GM18867 (cell line): Measurements from ENCODE around the gene SPAG17.

Experiments used
- ATAC-seq: cut with Tn5 transposase; IDR thresholded peaks from one replicate; pipeline ENCODE4 v1.9.1; 2021; ENCODE audit warnings: mild to moderate bottlenecking, moderate library complexity; ENCODE audit not compliant: unreplicated experiment

The SPAG17 gene

DNA sequence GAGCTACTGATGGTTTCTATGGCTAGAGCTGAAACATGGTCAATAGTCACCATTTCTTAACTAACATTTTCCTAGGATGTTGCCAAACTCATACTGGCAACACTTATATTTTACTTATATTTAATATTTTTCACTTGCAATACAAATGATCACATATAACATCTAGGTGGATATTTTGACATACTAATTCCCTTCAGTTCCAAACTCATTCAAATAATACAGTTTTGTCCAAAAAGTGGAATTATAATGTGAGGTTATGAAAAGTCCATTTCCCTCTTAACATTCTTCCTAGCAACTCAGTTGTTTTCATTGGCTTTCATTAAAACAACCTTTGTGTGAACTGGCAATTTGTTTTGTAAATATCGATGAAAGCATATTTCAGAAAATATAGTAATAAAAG lies 16.0 kb downstream of the SPAG17 start:
- no peak for ATAC-seq

GRCh38 chr1:118160806-118161205 lies 24.2 kb downstream of the SPAG17 start:
- ATAC-seq, result no peak

GRCh38 chr1:118159569-118159968 lies 25.5 kb downstream of the SPAG17 start:
- no peak for ATAC-seq

DNA sequence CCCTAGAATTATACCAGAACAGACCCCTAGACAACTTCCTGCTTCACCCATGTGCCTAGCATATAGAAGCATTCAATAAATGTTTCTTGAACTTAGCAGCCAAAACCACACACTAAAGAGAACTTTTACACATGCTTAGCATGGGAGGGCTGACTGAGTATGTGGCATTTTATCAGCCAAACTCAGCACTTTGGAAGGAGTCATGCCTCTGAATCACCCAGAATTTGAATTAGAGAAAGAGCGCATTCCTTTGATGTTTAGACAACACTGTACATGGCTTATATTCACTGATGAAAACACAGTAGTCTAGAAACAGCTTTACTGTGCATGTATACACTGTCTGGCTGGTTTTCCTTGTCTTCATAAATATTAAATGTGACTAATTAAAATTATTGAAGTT lies 26.1 kb downstream of the SPAG17 start:
- ATAC-seq, result no peak

DNA sequence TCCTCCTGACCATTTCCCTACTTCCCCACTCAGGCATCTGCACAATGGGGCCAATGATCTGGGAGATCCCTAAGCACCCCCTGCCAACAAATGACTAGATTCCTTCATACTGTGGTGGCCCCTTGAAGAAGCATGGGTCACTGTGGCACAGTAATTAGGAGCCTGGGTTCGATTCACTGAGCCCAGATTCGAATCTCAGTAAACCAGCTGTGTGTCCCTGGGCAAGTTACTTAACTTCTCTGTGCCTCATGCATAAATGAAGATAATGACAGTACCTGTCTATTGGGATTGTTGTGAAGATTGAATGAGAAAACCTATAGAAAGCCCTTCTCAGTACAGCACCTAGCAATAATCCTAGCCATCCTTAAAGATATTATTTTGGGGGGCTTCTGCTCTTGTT lies 27.5 kb downstream of the SPAG17 start:
- ATAC-seq, result no peak

DNA sequence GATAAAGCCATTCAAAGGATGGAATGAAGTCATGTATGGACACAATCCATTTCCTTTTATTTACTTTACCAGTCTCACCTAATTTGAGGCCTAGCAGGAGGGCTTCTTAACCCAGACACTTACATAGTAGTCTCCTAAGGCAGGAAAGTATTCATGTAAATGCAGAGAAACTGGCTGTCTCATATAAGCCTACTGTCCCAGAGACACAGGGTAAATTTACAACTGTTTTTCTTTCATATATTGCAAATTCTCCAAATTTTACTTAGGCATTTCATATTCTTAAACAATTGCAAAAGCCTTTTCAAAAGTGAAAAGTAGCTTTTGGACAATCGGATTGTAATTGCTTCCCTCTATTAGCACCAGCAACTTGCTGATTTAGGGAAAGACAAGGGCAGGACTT lies 29.9 kb downstream of the SPAG17 start:
- ATAC-seq, result no peak

GRCh38 chr1:118154220-118154619 lies 30.8 kb downstream of the SPAG17 start:
- ATAC-seq, result peak; percentile 48

DNA sequence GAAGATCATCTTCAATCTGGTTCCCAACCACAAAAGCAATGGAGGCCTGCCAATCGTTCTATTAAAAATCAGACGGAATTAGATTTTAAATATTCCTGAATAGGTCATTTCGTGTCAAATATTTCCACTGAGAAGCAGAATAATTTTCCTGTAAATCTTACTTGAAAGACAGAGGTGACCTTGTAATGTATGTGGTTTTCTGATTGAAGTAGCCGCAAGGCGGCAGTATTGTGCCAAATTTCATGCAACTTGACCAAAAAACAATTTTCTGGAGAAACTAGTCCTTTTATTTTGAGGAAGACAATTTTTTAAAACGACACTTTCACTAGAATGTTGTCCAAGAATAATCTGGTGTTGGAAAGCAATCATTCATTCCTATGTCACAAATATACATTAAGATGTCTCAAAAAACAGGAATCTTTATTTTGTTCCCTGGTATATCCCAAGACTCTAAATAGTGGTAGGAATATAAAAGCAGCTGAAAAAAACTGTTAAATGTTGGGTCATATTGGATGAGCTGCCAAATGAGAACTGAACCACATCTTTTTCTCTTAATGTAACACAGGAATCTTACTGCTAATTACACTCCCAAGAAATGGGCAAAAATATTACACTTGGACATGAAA lies 33.6 kb downstream of the SPAG17 start:
- no peak for ATAC-seq

DNA sequence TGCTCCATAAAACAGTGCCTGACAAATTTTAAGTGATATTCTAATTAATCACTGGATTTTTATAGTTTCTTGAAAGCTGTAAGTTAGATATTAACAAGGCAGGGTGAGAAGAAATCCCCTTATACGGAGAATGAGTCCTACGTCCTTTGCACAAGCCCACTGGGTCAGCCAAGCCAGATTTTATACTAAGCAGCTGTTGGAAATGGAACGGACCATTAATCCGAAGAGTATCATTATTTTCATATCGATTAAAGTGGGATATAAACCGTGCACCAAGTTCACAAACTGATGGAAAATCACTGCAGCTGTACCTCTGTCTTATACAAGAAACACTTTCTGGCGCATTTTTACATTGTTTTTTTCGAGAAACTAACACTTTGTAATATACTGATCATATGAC lies 35.2 kb downstream of the SPAG17 start:
- ATAC-seq, result no peak

GRCh38 chr1:118148034-118148433 lies 37.0 kb downstream of the SPAG17 start:
- ATAC-seq, result no peak

GRCh38 chr1:118147522-118147921 lies 37.5 kb downstream of the SPAG17 start:
- no peak for ATAC-seq

GRCh38 chr1:118145721-118146120 lies 39.3 kb downstream of the SPAG17 start:
- no peak for ATAC-seq

GRCh38 chr1:118144684-118145083 lies 40.3 kb downstream of the SPAG17 start:
- ATAC-seq, result no peak

DNA sequence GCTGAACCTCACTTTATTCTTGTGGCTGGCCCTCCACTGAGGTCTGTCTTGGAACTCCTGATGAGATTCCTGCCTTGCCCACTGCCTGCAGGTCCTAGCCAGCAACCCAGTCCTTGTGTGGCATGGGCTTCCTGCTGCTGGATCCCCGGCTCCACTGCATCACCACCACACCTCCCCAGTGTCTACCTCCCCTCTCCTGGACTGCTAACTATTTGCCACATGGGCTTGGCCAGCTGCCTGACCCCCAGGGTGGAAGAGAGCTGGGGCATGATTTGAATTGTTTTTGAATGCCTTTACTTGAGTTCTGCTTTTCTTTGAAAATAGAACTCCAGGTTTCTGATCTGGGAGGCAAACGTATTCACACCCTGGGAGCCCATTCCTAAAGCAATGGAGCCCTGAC lies 41.2 kb downstream of the SPAG17 start:
- no peak for ATAC-seq

- ATAC-seq, result no peak
These were observed 41.9 kb downstream of the SPAG17 start for GRCh38 chr1:118143121-118143520.

DNA sequence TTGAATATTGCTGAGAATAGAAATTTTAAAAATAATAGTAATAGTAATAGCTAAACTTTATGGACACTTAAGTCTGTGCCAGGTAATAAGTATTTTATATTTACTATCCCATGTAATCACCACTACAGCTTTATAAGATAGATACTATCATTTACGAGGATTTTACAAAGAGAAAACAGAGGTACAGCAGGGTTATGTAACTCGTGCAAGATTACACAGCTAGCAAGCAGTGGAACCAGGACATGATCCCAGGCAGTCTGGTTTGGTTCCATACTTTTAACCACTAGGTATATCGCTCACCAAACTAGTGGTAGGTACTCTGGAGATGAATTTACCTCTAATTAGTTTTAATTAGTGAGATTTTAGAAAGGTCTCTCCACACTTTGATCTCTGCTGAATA lies 42.5 kb downstream of the SPAG17 start:
- ATAC-seq, result no peak

GRCh38 chr1:118137900-118138299 lies 47.1 kb downstream of the SPAG17 start:
- ATAC-seq, result no peak

GRCh38 chr1:118136187-118136941 lies 48.7 kb downstream of the SPAG17 start:
- peak; percentile 100 for ATAC-seq

GRCh38 chr1:118132000-118132399 lies 53.0 kb downstream of the SPAG17 start:
- ATAC-seq, result no peak

- no peak for ATAC-seq
These were observed 56.3 kb downstream of the SPAG17 start for GRCh38 chr1:118128761-118129160.

DNA sequence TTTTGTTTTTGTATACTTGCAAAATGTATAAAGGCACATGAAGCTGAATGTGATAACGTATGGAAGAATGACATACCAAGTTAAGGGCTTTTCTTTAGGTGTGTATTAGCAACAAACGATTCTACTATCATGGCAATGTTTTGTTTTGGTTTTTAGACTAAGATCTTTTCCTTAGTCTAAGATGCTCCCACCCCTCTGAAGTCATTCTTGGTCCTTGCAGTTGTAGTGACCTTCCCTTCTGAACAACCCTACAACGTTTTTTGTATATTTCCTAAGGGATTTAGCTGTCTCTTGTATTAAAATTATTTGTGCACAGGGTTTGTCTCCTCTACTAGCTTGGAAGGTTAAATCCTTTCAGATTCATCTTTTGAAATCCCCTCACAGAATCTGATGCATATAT lies 61.0 kb downstream of the SPAG17 start:
- ATAC-seq, result no peak

DNA sequence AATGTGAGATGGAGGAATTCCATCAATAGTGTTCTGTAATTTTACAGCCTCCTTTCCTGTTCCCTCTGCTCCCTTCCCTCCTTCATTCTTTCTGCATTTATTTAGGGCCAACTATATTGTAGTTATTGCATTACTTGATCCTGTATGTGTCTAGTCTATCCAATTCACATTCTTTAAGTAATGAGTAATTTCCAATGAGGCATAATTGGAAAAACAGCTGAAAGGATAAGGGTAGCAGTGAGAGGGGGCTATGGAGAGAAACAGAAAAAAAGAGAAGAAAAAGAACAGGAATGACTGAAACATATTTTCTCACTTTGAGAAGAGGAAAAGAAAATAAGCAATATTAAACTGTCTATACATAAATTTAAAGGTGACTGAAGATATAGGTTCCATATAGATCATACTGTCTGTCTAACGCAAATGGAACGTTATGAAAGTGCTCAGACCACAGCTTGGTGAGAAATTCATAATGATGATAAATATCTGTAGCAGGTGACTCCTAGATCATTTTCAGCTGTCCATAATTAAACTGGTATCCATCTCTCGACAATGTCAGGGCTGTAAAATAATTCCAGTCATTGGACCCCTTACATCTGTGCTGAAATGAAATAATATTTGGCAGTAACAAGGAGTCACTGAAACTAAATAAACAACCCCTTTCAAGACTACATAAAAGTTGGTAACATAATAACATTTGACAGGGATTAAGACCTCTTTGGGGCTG lies 61.8 kb downstream of the SPAG17 start:
- ATAC-seq, result no peak
